ENCODE measurements around the gene VAC14. TPM values are rescaled to one million over a fixed set of nuclear protein-coding genes. Genes with fewer than 3 reads are reported as not detected.

The VAC14 gene
- total RNA-seq, 1 donor from 2014 or later: 38.4 TPM

DNA sequence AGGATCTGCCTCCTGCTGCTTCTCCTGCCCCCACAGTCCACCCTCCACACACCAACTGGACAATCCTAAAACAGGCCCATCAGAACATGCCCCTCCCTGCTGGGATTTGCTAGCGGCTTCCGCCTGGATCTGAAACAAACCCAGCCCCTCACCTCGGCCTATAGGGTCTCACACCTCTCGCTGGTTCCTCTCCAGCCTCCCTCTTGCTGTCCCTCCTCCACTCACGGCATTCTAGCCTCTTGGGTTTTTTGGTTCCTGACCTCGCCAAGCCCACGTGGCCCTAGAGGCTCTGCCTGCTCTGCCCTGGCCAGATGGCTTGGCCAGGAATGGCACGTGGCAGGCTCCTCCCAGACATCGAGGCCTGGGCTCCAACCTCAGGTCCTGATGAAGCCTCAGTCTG, 99.4 kb downstream of the VAC14 start:
- Mint-ChIP-seq H3K4me3 (ENCODE audit: low read depth) (no peak overlapping the region), H3K36me3 (ENCODE audit: insufficient read depth) (peaks cover 3% of the 10 kb centered on the region), H3K9me3 (ENCODE audit: low read depth) (no peaks in the 10 kb centered on the region), H3K27ac (peak overlapping the region; percentile 83), H3K4me1 (ENCODE audit: low read depth) (peaks cover 9% of the 10 kb centered on the region), H3K27me3 (no peaks in the 10 kb centered on the region)
- TF ChIP-seq, protein P1, sequence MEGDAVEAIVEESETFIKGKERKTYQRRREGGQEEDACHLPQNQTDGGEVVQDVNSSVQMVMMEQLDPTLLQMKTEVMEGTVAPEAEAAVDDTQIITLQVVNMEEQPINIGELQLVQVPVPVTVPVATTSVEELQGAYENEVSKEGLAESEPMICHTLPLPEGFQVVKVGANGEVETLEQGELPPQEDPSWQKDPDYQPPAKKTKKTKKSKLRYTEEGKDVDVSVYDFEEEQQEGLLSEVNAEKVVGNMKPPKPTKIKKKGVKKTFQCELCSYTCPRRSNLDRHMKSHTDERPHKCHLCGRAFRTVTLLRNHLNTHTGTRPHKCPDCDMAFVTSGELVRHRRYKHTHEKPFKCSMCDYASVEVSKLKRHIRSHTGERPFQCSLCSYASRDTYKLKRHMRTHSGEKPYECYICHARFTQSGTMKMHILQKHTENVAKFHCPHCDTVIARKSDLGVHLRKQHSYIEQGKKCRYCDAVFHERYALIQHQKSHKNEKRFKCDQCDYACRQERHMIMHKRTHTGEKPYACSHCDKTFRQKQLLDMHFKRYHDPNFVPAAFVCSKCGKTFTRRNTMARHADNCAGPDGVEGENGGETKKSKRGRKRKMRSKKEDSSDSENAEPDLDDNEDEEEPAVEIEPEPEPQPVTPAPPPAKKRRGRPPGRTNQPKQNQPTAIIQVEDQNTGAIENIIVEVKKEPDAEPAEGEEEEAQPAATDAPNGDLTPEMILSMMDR (IDR thresholded peaks at IDR 0.05; ENCODE audit: unreplicated experiment): no peak
- DNase-seq (ENCODE audit: low spot score, unreplicated experiment): no peak

DNA sequence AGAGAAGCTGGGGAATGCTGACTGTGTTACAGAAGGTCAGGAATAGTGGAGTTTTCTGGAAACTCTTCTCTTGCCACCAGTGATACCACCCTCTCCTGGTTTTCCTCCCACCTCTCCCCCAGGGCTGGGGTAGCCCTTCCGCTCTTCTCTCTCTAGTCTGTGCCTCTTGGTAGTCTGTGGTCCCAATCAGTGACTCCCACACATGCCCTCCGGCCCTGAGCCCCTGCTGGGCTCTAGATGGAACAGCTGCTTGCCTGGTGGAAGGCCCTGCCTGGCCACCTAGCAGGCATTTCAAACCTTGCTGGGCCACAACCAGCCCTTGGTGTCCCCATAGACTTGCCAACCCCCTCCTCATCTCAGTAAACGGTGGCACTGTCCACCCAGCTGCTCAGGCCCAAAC, 99.9 kb downstream of the VAC14 start:
- Mint-ChIP-seq H3K36me3 (ENCODE audit: insufficient read depth) (peaks cover 3% of the 10 kb centered on the region), H3K9me3 (ENCODE audit: low read depth) (no peaks in the 10 kb centered on the region), H3K27ac (no peak overlapping the region), H3K4me1 (ENCODE audit: low read depth) (peaks cover 9% of the 10 kb centered on the region), H3K4me3 (ENCODE audit: low read depth) (no peak overlapping the region), H3K27me3 (no peaks in the 10 kb centered on the region)
- no peak for DNase-seq (ENCODE audit: low spot score, unreplicated experiment)
- TF ChIP-seq, protein P1 (IDR thresholded peaks at IDR 0.05; ENCODE audit: unreplicated experiment): no peak

- Mint-ChIP-seq H3K9me3 (ENCODE audit: low read depth) (no peaks in the 10 kb centered on the region), H3K4me3 (ENCODE audit: low read depth) (no peak overlapping the region), H3K27ac (no peak overlapping the region), H3K27me3 (no peaks in the 10 kb centered on the region), H3K36me3 (ENCODE audit: insufficient read depth) (peaks cover 3% of the 10 kb centered on the region), H3K4me1 (ENCODE audit: low read depth) (peaks cover 10% of the 10 kb centered on the region)
- TF ChIP-seq, protein P1 (IDR thresholded peaks at IDR 0.05; ENCODE audit: unreplicated experiment): no peak
- no peak for DNase-seq (ENCODE audit: low spot score, unreplicated experiment)
Measured at GRCh38 chr16:70700101-70701020, 100.6 kb downstream of the VAC14 start.

GRCh38 chr16:70699696-70700095, 101.3 kb downstream of the VAC14 start:
- no peak overlapping the region for H3K4me3 Mint-ChIP-seq (ENCODE audit: low read depth)
- no peak overlapping the region for H3K27ac Mint-ChIP-seq
- no peak for DNase-seq (ENCODE audit: low spot score, unreplicated experiment)
- no peaks in the 10 kb centered on the region for H3K9me3 Mint-ChIP-seq (ENCODE audit: low read depth)
- peaks cover 5% of the 10 kb centered on the region for H3K36me3 Mint-ChIP-seq (ENCODE audit: insufficient read depth)
- TF ChIP-seq, protein P1 (IDR thresholded peaks at IDR 0.05; ENCODE audit: unreplicated experiment): no peak
- no peaks in the 10 kb centered on the region for H3K27me3 Mint-ChIP-seq
- H3K4me1 Mint-ChIP-seq (ENCODE audit: low read depth): peaks cover 10% of the 10 kb centered on the region

DNA sequence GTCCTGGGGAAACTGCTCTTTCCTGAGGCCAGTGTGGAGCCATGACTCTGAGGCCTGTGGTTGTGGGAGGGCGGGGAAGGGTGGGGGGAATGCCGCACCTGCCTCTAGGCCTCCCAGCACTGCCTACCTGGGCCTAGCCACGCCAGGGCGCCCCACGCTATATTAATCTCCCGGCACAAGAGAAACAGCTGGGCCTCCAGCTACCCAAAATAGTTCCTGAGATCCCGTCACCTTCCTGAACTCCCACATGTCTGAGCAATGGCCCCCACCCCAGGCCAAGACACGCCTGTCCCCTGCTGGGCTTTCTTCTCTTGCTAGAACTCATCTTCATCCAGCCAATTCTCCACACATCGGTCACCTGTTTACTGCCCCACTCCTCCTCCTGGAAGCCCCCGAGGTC, 102.1 kb downstream of the VAC14 start:
- Mint-ChIP-seq H3K27ac (no peak overlapping the region), H3K9me3 (ENCODE audit: low read depth) (no peaks in the 10 kb centered on the region), H3K4me1 (ENCODE audit: low read depth) (peaks cover 10% of the 10 kb centered on the region), H3K27me3 (no peaks in the 10 kb centered on the region), H3K36me3 (ENCODE audit: insufficient read depth) (peaks cover 5% of the 10 kb centered on the region), H3K4me3 (ENCODE audit: low read depth) (no peak overlapping the region)
- TF ChIP-seq, protein P1 (IDR thresholded peaks at IDR 0.05; ENCODE audit: unreplicated experiment): no peak
- no peak for DNase-seq (ENCODE audit: low spot score, unreplicated experiment)
